GM12801 (cell line): ENCODE results near the gene TCEANC2.

Experiments used
- CTCF ChIP-seq: IDR thresholded peaks from one replicate; pipeline ENCODE4 v1.5.1; 2011; ENCODE audit warnings: control low read depth; ENCODE audit not compliant: insufficient read length; ENCODE audit errors: extremely low read depth

TCEANC2 gene

GRCh38 chr1:54069791-54070170 is 16.4 kb downstream of the TCEANC2 start:
- no peak for TF ChIP-seq CTCF

DNA sequence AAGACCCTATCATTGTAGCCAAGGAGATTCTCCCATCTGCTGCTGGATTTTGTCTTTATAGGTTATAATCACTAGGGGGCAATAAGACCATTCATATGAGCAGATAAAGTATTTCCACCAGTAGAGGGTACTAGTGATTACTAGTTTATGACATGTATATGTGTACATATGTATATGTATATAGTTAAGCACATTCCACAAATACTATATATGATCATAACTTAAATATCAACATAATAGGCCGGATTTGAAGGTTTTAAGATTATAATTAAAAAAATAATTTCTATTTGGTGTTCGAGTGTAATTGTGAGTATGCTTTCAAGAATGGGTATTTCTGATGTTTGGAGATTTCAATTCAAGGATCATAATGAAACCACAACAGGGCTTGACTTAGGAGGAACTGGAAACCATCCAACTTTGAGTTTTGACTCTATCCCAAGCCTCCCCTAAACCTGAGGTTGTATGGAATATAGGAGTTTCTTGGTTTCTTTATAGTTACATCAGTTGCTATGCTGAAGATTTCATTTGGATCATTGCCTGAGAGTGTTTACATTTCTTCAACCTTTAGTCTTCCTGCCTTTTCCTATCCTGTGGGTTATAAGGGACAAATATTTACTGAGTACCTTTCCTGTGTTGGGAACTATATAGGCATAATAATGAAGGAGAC is 16.9 kb downstream of the TCEANC2 start:
- peak; percentile 37 for TF ChIP-seq CTCF

DNA sequence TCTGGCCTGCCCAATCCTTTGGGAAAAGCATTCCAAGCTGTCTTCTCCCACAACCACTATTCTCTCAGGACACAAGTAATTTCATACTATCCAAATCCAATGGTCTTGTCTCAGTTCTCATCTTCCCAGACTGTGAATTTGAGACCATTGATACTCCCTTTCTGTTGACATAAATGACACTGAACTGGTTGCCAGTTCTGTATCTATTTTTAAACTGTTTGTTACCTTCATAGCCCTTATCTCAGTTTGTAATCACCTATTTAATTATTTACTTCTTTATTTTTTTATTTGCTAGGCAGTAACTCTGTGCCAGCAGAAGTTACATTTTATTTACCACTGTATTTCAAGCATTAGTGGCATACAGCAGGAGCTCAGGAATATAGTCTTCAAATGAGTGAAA is 24.0 kb downstream of the TCEANC2 start:
- TF ChIP-seq CTCF: no peak

- no peak for TF ChIP-seq CTCF
These were observed 27.2 kb downstream of the TCEANC2 start for GRCh38 chr1:54080598-54081049.

- peak; percentile 46 for TF ChIP-seq CTCF
These were observed 28.2 kb downstream of the TCEANC2 start for GRCh38 chr1:54081306-54082270.

DNA sequence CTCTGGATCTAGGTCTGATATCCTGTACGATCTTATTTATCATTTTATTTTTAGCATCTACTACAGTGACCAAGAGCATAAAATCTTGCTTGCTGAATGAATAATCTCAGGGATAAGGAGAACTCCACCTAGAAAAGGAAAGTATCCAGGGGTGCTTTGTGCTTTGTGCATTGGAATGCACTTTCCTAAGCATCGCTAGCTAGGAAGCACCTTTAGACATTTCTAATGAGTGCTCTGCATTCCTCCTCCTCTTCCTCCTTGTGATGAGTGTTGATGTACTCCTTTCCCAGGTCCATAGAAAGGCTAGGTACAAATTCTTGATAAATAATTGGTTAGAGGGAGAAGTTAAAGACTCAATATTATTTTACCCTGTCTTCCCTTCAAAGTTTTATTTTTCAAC is 31.4 kb downstream of the TCEANC2 start:
- no peak for TF ChIP-seq CTCF

GRCh38 chr1:54086754-54087153 is 33.3 kb downstream of the TCEANC2 start:
- no peak for TF ChIP-seq CTCF
